SU-DHL-6 (cell line): ENCODE data around the gene CEP170.

Experiments used
- H2AFZ ChIP-seq: fragments of 200-600 bp; sonication (generic); 2 replicates; pipeline ENCODE4 v1.6.1; 2014; ENCODE audit warnings: low read depth, mild to moderate bottlenecking, moderate library complexity, mixed read lengths, antibody characterized with exemption, low read length; ENCODE audit not compliant: severe bottlenecking
- H3F3A ChIP-seq: fragments of 200-600 bp; shearing (Covaris generic); 2 replicates; pipeline ENCODE4 v1.6.0; 2016; ENCODE audit warnings: antibody characterized with exemption, mild to moderate bottlenecking; ENCODE audit not compliant: insufficient read depth
- H3K27ac ChIP-seq: fragments of 200-600 bp; sonication (generic); 2 replicates; pipeline ENCODE4 v1.5.1; 2016; ENCODE audit warnings: low read depth, mild to moderate bottlenecking, low read length, moderate library complexity, mixed read lengths
- H3K27me3 ChIP-seq: fragments of 200-600 bp; sonication (generic), shearing (Covaris generic); 2 replicates; pipeline ENCODE4 v1.6.0; 2014; ENCODE audit warnings: mild to moderate bottlenecking, low read length
- H3K36me3 ChIP-seq: fragments of 200-600 bp; sonication (generic); 2 replicates; pipeline ENCODE4 v1.6.1; 2014; ENCODE audit warnings: mild to moderate bottlenecking, low read length, mixed read lengths
- H3K4me2 ChIP-seq: fragments of 300-600, 200-600 bp; shearing (Covaris generic), sonication (generic); 2 replicates; pipeline ENCODE4 v1.6.0; 2014; ENCODE audit warnings: low read length, low read depth, mild to moderate bottlenecking; ENCODE audit not compliant: poor library complexity, severe bottlenecking
- H3K4me3 ChIP-seq: fragments of 200-600 bp; sonication (generic); 2 replicates; pipeline ENCODE4 v1.5.1; 2014; ENCODE audit warnings: antibody characterized with exemption, low read length, mild to moderate bottlenecking, mixed read lengths; ENCODE audit not compliant: insufficient read depth, poor library complexity, severe bottlenecking
- H3K79me2 ChIP-seq: fragments of 200-600 bp; sonication (generic); 2 replicates; pipeline ENCODE4 v1.6.1; 2014; ENCODE audit warnings: mild to moderate bottlenecking, low read length, moderate library complexity; ENCODE audit not compliant: insufficient read depth
- H3K9ac ChIP-seq: fragments of 200-600 bp; sonication (generic); 2 replicates; pipeline ENCODE4 v1.7.0; 2014; ENCODE audit warnings: mild to moderate bottlenecking, low read length
- H3K9me2 ChIP-seq: fragments of 200-600 bp; sonication (generic); replicated peaks from 2 replicates; pipeline ENCODE4 v1.6.1; 2014; ENCODE audit warnings: low read length; ENCODE audit not compliant: insufficient read depth
- H3K9me3 ChIP-seq: fragments of 200-600 bp; sonication (generic); 2 replicates; pipeline ENCODE4 v1.6.1; 2014; ENCODE audit warnings: low read length, mixed read lengths; ENCODE audit not compliant: insufficient read depth
- H4K20me1 ChIP-seq: fragments of 200-600 bp; sonication (generic); 2 replicates; pipeline ENCODE4 v1.6.1; 2014; ENCODE audit warnings: low read depth, mild to moderate bottlenecking, antibody characterized with exemption, low read length, moderate library complexity, mixed read lengths
- CTCF ChIP-seq: fragments of 200-600 bp; sonication (generic); IDR thresholded peaks from one replicate; pipeline ENCODE4 v1.5.1; 2017; ENCODE audit warnings: antibody characterized with exemption, mild to moderate bottlenecking, low read length, moderate library complexity; ENCODE audit not compliant: insufficient read depth, poor library complexity, severe bottlenecking
- EZH2phosphoT487 ChIP-seq: fragments of 200-600 bp; sonication (generic), shearing (Covaris generic); conservative IDR thresholded peaks from 2 replicates; pipeline ENCODE4 v1.6.1; 2018; ENCODE audit warnings: mild to moderate bottlenecking, antibody characterized with exemption, low read length, moderate library complexity, mixed read lengths

The CEP170 gene

GRCh38 chr1:243260221-243260880, 5.3 kb upstream of the CEP170 start:
- Histone ChIP-seq H3K4me3 (no peak overlapping the region), H3K36me3 (no peaks in the 10 kb centered on the region), H2AFZ (no peak overlapping the region), H3F3A (no peaks in the 10 kb centered on the region; the same call in 1 of the 2 replicates), H3K27me3 (no peaks in the 10 kb centered on the region), H3K9ac (no peak overlapping the region), H3K9me2 (no peaks in the 10 kb centered on the region), H3K9me3 (no peaks in the 10 kb centered on the region), H3K79me2 (peaks cover 35% of the 10 kb centered on the region), H3K27ac (no peak overlapping the region), H3K4me2 (no peak overlapping the region), H4K20me1 (no peaks in the 10 kb centered on the region)
- no peak for TF ChIP-seq EZH2phosphoT487
- TF ChIP-seq CTCF, result no peak

- H3K79me2 ChIP-seq, result peaks cover 43% of the 10 kb centered on the region
- no peak overlapping the region for H3K4me3 ChIP-seq
- TF ChIP-seq CTCF (no peak), EZH2phosphoT487 (no peak)
- H3K36me3 ChIP-seq, result no peaks in the 10 kb centered on the region
- no peaks in the 10 kb centered on the region for H3K27me3 ChIP-seq
- no peak overlapping the region for H2AFZ ChIP-seq
- H3F3A ChIP-seq, result no peaks in the 10 kb centered on the region; the same call in 1 of the 2 replicates
- H3K27ac ChIP-seq, result no peak overlapping the region
- no peak overlapping the region for H3K9ac ChIP-seq
- H4K20me1 ChIP-seq, result no peaks in the 10 kb centered on the region
- no peak overlapping the region for H3K4me2 ChIP-seq
- H3K9me2 ChIP-seq, result no peaks in the 10 kb centered on the region
- H3K9me3 ChIP-seq, result no peaks in the 10 kb centered on the region
These were observed 3.6 kb upstream of the CEP170 start for GRCh38 chr1:243258731-243259130.

- Histone ChIP-seq H3K9ac (peak overlapping the region; percentile 70; the same call in 1 of the 2 replicates), H3K36me3 (no peaks in the 10 kb centered on the region), H3K27ac (no peak overlapping the region), H3K4me2 (peak overlapping the region; percentile 96), H3K9me3 (no peaks in the 10 kb centered on the region), H3K79me2 (peaks cover 58% of the 10 kb centered on the region), H3K27me3 (no peaks in the 10 kb centered on the region), H3K4me3 (peak overlapping the region; percentile 87), H2AFZ (no peak overlapping the region), H3F3A (no peaks in the 10 kb centered on the region; the same call in 1 of the 2 replicates), H4K20me1 (peaks cover 7% of the 10 kb centered on the region), H3K9me2 (no peaks in the 10 kb centered on the region)
- TF ChIP-seq EZH2phosphoT487, result no peak
- TF ChIP-seq CTCF, result no peak
These were observed 2.1 kb upstream of the CEP170 start for GRCh38 chr1:243257189-243257588.
